ENCODE measurements around the gene MAFB.

GRCh38 chr20:40713508-40713907 is 24.5 kb upstream of the MAFB start:
- TF ChIP-seq EZH2 (IDR thresholded peaks at IDR 0.05; ENCODE audit: low read length, missing control alignments) (no peak), CTCF (conservative IDR thresholded peaks at IDR 0.05 in 1 of 2, IDR thresholded peaks at IDR 0.05 in 1 of 2; ENCODE audit: low read depth in 1 of 2, low read length in 2 of 2) (no peak)

All from fibroblast of lung (primary cell).